K562 (cell line): ENCODE results near the gene NAV2. TPM values are rescaled to one million over a fixed set of nuclear protein-coding genes. Genes with fewer than 3 reads are reported as not detected.

Experiments used
- ATAC-seq: fragments of 200-7000 bp; cut with Tn5 transposase; 3 replicates; pipeline ENCODE4 v1.9.1; 2020; ENCODE audit warnings: moderate library complexity
- BruUV-seq: library from RNA; stranded (reverse); fragments of 400-500 nt; replicated peaks from 2 replicates; lab custom pipeline; 2021; lab: Mats Ljungman, UMichigan
- CTCF ChIA-PET: fragments of 300-600 bp; formaldehyde crosslinking; extraction: SDS; loops from one replicate; lab custom pipeline; 2021; ENCODE audit warnings: low intra/inter-chr PET ratio; lab: Yijun Ruan, JAX
- POLR2A ChIA-PET: fragments of 300-600, 350-650 bp; sonication (Branson Sonifier 250); formaldehyde crosslinking; extraction: SDS; loops from one replicate; lab custom pipeline; 2021; ENCODE audit warnings: antibody characterized with exemption, inconsistent platforms; lab: Yijun Ruan, JAX
- DNase-seq, 4 experiments: peaks; one replicate each; pipeline versions ENCODE4 v3.0.0 to v3.0.0-alpha.2; 2011 to 2018; ENCODE audit warnings: low spot score in 3 of 4, mixed read lengths in 3 of 4; ENCODE audit errors: extremely low read depth in 1 of 4
- FAIRE-seq: peaks from 2 replicates; lab custom pipeline; 2011; peaks lifted over from hg19 to GRCh38; lab: Jason Lieb, UNC
- H2AFZ ChIP-seq: 2 replicates; pipeline ENCODE4 v1.6.0; 2011; ENCODE audit warnings: low read depth, low read length, control low read depth, inconsistent platforms
- H3K27ac ChIP-seq: fragments of 200-600 bp; 3 replicates; pipeline ENCODE4 v1.8.0; 2011; ENCODE audit warnings: low read depth, mild to moderate bottlenecking, control low read depth, inconsistent platforms, low read length, moderate library complexity, mixed read lengths; ENCODE audit errors: extremely low read depth
- H3K27me3 ChIP-seq, 2 experiments: fragments of 300-600 bp in 1 of 2; 2 replicates in 1 of 2; 3 replicates in 1 of 2; pipeline versions ENCODE4 v1.6.0 to v1.8.0; 2011; ENCODE audit warnings: inconsistent platforms in 2 of 2, low read length in 2 of 2, mild to moderate bottlenecking in 1 of 2, mixed read lengths in 1 of 2, moderate library complexity in 1 of 2; ENCODE audit not compliant: control insufficient read depth in 2 of 2, insufficient read depth in 2 of 2
- H3K36me3 ChIP-seq: fragments of 300-600 bp; 3 replicates; pipeline ENCODE4 v1.8.0; 2011; ENCODE audit warnings: mild to moderate bottlenecking, low read length, inconsistent platforms; ENCODE audit not compliant: control insufficient read depth, insufficient read depth
- H3K4me1 ChIP-seq, 2 experiments: fragments of 200-600 bp in 1 of 2; replicated peaks in 1 of 2; 2 replicates in 1 of 2; 3 replicates in 1 of 2; pipeline versions ENCODE4 v1.5.1 to v1.8.0; 2011; ENCODE audit warnings: inconsistent platforms in 2 of 2, low read length in 2 of 2, mild to moderate bottlenecking in 1 of 2, mixed read lengths in 1 of 2, moderate library complexity in 1 of 2; ENCODE audit not compliant: control insufficient read depth in 2 of 2, insufficient read depth in 2 of 2
- H3K4me2 ChIP-seq: 2 replicates; pipeline ENCODE4 v1.6.1; 2011; ENCODE audit warnings: low read length, control low read depth, inconsistent platforms, mixed read lengths; ENCODE audit not compliant: insufficient read depth
- H3K4me3 ChIP-seq: fragments of 200-600 bp; sonication (generic), shearing (Covaris generic); 2 replicates; pipeline ENCODE4 v1.5.1; 2016; ENCODE audit warnings: control low read depth, inconsistent platforms
- H3K79me2 ChIP-seq: fragments of 200-600 bp; 3 replicates; pipeline ENCODE4 v1.8.0; 2011; ENCODE audit warnings: low read length, inconsistent platforms; ENCODE audit not compliant: control insufficient read depth, insufficient read depth
- H3K9ac ChIP-seq, 2 experiments: 2 replicates each; pipeline versions ENCODE4 v1.6.0 to v1.6.1; 2011; ENCODE audit warnings: low read depth in 2 of 2, low read length in 2 of 2, control low read depth in 1 of 2, inconsistent platforms in 1 of 2, mild to moderate bottlenecking in 1 of 2, mixed read lengths in 1 of 2; ENCODE audit not compliant: insufficient read depth in 1 of 2
- H3K9me1 ChIP-seq: one replicate; pipeline ENCODE4 v1.6.0; 2011; ENCODE audit warnings: inconsistent platforms, mild to moderate bottlenecking, low read length, moderate library complexity; ENCODE audit not compliant: control insufficient read depth, insufficient read depth
- H3K9me3 ChIP-seq: replicated peaks from 2 replicates; pipeline ENCODE4 v1.5.1; 2011; ENCODE audit warnings: low read depth, low read length, inconsistent platforms; ENCODE audit not compliant: control insufficient read depth, insufficient read depth
- H4K20me1 ChIP-seq: replicated peaks from 2 replicates; pipeline ENCODE4 v1.6.1; 2011; ENCODE audit warnings: low read length, inconsistent platforms, mixed read lengths; ENCODE audit not compliant: control insufficient read depth, insufficient read depth
- C11orf30 ChIP-seq: fragments of 450-650 bp; IDR thresholded peaks from 2 replicates; pipeline ENCODE4 v1.6.1; 2016; ENCODE audit warnings: low read depth, mild to moderate bottlenecking
- CBFA2T3 ChIP-seq: fragments of 450-650 bp; IDR thresholded peaks from 2 replicates; pipeline ENCODE4 v1.6.1; 2017
- CBX3 ChIP-seq, 2 experiments: IDR thresholded peaks; 1 replicate in 1 of 2; 2 replicates in 1 of 2; pipeline ENCODE4 v1.6.1; 2012; ENCODE audit warnings: inconsistent platforms in 2 of 2, low read length in 2 of 2, borderline replicate concordance in 1 of 2, control low read depth in 1 of 2
- CREM ChIP-seq: IDR thresholded peaks from 2 replicates; pipeline ENCODE4 v1.6.1; 2014; ENCODE audit warnings: antibody characterized with exemption, low read depth
- DNMT1 ChIP-seq: fragments of 450-650 bp; IDR thresholded peaks from 2 replicates; pipeline ENCODE4 v1.6.1; 2016; ENCODE audit warnings: antibody characterized with exemption, mild to moderate bottlenecking
- ESRRB ChIP-seq: fragments of 250-450 bp; sonication (Bioruptor Pico); IDR thresholded peaks from 2 replicates; pipeline ENCODE4 v1.5.0; 2020; ENCODE audit warnings: mild to moderate bottlenecking, moderate library complexity, borderline replicate concordance
- GATA2 ChIP-seq: sonication (generic); formaldehyde crosslinking; IDR thresholded peaks from 2 replicates; pipeline ENCODE4 v1.4.0; 2020; ENCODE audit warnings: mild to moderate bottlenecking, missing genetic modification reagents
- JUNB ChIP-seq: fragments of 450-650 bp; formaldehyde crosslinking; conservative IDR thresholded peaks from 2 replicates; pipeline ENCODE4 v1.4.0; 2020; ENCODE audit warnings: mild to moderate bottlenecking
- NCOA1 ChIP-seq: fragments of 450-650 bp; IDR thresholded peaks from 2 replicates; pipeline ENCODE4 v1.6.1; 2016; ENCODE audit warnings: low read depth
- RAD21 ChIP-seq, 2 experiments: fragments of 250-450 bp in 1 of 2; fragments of 450-650 bp in 1 of 2; sonication (Bioruptor Pico) in 1 of 2; formaldehyde crosslinking in 1 of 2; IDR thresholded peaks in 1 of 2; conservative IDR thresholded peaks in 1 of 2; 2 replicates each; pipeline versions ENCODE4 v1.4.0 to v1.8.0; 2020 to 2022; ENCODE audit warnings: mild to moderate bottlenecking in 2 of 2, moderate library complexity in 1 of 2
- RBM25 ChIP-seq: fragments of 200-400 bp; formaldehyde crosslinking; IDR thresholded peaks from 2 replicates; pipeline ENCODE4 v1.6.1; 2018; ENCODE audit warnings: low read length, low read depth, moderate library complexity; ENCODE audit not compliant: severe bottlenecking
- SMARCB1 ChIP-seq: IDR thresholded peaks from 2 replicates; pipeline ENCODE4 v1.6.1; 2011; ENCODE audit warnings: improper control_type of control experiment, low read depth; ENCODE audit not compliant: insufficient read length
- XRCC4 ChIP-seq: IDR thresholded peaks from one replicate; pipeline ENCODE4 v1.6.1; 2011; ENCODE audit not compliant: insufficient read depth, insufficient read length; ENCODE audit errors: extremely low read depth
- ZBTB5 ChIP-seq: fragments of 450-650 bp; IDR thresholded peaks from 2 replicates; pipeline ENCODE4 v1.6.1; 2017; ENCODE audit warnings: antibody characterized with exemption
- ZNF384 ChIP-seq: IDR thresholded peaks from 2 replicates; pipeline ENCODE4 v1.6.1; 2012; ENCODE audit warnings: low read depth, low read length, improper control_type of control experiment
- ZNF586 ChIP-seq: fragments of 450-650 bp; formaldehyde crosslinking; conservative IDR thresholded peaks from 2 replicates; pipeline ENCODE4 v1.4.0; 2020; ENCODE audit warnings: mild to moderate bottlenecking, moderate library complexity
- ZSCAN29 ChIP-seq: fragments of 450-650 bp; IDR thresholded peaks from 2 replicates; pipeline ENCODE4 v1.6.1; 2017
- WGBS: fragments of 100-300 bp; shearing (Covaris generic); methylation state at CpG from one replicate; pipeline ENCODE4 v1.1.6; 2016; ENCODE audit warnings: low coverage, mixed read lengths; ENCODE audit not compliant: insufficient coverage; ENCODE audit errors: missing lambda C conversion rate; 5-methylcytosine and 5-hydroxymethylcytosine counted together
- in situ Hi-C: fragments of 300-500 bp; cut with MboI; formaldehyde crosslinking; loops from 4 replicates; pipeline ENCODE4 v1.15.0; 2018; ENCODE audit warnings: inconsistent platforms, mixed read lengths
- intact Hi-C: fragments of 100-400 bp; cut with micrococcal nuclease; formaldehyde crosslinking; loops from 2 replicates; pipeline ENCODE4 v1.14.2; 2022
- polyA plus RNA-seq, 8 experiments: library from polyadenylated mRNA; depleted of rRNA in 4 of 8; stranded (reverse) in 5 of 8; unstranded in 3 of 8; fragments of >200 nt; fragmentation: Nextera tagmentation in 2 of 8; fragmentation: Illumina TruSeq in 1 of 8; extraction: Ambion mirVana in 2 of 8; extraction: Trizol in 1 of 8; gene quantifications; 2 replicates each; pipeline versions ENCODE4 v1.2.1 to v1.2.3, GENCODE V29; 2011 to 2014; ENCODE audit warnings: inconsistent platforms in 1 of 8, missing spikeins in 1 of 8
- total RNA-seq, 7 experiments: library from RNA; depleted of rRNA in 6 of 7; stranded (reverse); fragments of >200 nt in 6 of 7; fragmentation: Illumina TruSeq in 2 of 7; extraction: Trizol in 2 of 7; gene quantifications; 2 replicates each; pipeline versions ENCODE4 v1.2.1 to v1.2.3, GENCODE V29; 2011 to 2021; ENCODE audit warnings: low replicate concordance in 1 of 7
- TF ChIP-seq, protein P1 (sequence below): fragments of 250-450 bp; sonication (Bioruptor Pico); IDR thresholded peaks from 2 replicates; pipeline ENCODE4 v1.8.0; 2021; ENCODE audit warnings: moderate library complexity, mild to moderate bottlenecking, inconsistent platforms
- TF ChIP-seq, protein P2 (sequence below), 2 experiments: fragments of 250-450 bp in 1 of 2; fragments of 450-650 bp in 1 of 2; sonication (Bioruptor Pico) in 1 of 2; IDR thresholded peaks; 2 replicates each; pipeline versions ENCODE4 v1.6.1 to v1.8.0; 2016 to 2021; ENCODE audit warnings: mild to moderate bottlenecking in 2 of 2, moderate library complexity in 2 of 2, missing compliant biosample characterization in 1 of 2, missing genetic modification characterization in 1 of 2
- TF ChIP-seq, protein P3 (sequence below): fragments of 250-450 bp; sonication (Bioruptor Pico); IDR thresholded peaks from 2 replicates; pipeline ENCODE4 v1.5.0; 2021; ENCODE audit warnings: mild to moderate bottlenecking, borderline replicate concordance

NAV2 gene
- total and polyA plus RNA-seq, 9 of the 15 experiments (the other 6 are each of a cell fraction or from before 2014, with no cell fraction given): 0.03 to 0.35 (median 0.05) TPM

GRCh38 chr11:20085918-20086317 lies 373.3 kb downstream of the NAV2 start:
- H3K79me2 ChIP-seq: no peaks in the 10 kb centered on the region
- POLR2A ChIA-PET: interaction anchor here (1.5 kb wide), 1 partner anchor 7 kb away, joined by 6 read pairs; no protein-coding TSS in a partner anchor
- TF ChIP-seq XRCC4 (no peak), DNMT1 (no peak), ESRRB (CRISPR knock-in tag) (no peak), CBX3 (IDR thresholded peaks at IDR 0.05; ENCODE audit: borderline replicate concordance in 1 of 2, low read length in 2 of 2) (no peak), SMARCB1 (no peak), ZNF384 (no peak), RBM25 (no peak), RAD21 (CRISPR knock-in tag; conservative IDR thresholded peaks at IDR 0.05 in 1 of 2, IDR thresholded peaks at IDR 0.05 in 1 of 2) (no peak), ZNF586 (CRISPR knock-in tag) (no peak), ZBTB5 (no peak), ZSCAN29 (no peak), GATA2 (no peak), C11orf30 (no peak), CBFA2T3 (no peak), NCOA1 (no peak), JUNB (CRISPR knock-in tag) (no peak), CREM (no peak)
- TF ChIP-seq, protein P1, sequence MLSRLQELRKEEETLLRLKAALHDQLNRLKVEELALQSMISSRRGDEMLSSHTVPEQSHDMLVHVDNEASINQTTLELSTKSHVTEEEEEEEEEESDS (CRISPR knock-in tag): no peak
- TF ChIP-seq, protein P2, sequence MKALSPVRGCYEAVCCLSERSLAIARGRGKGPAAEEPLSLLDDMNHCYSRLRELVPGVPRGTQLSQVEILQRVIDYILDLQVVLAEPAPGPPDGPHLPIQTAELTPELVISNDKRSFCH (CRISPR knock-in tag; IDR thresholded peaks at IDR 0.05): no peak
- TF ChIP-seq, protein P2 (tag; IDR thresholded peaks at IDR 0.05): no peak
- TF ChIP-seq, protein P3, sequence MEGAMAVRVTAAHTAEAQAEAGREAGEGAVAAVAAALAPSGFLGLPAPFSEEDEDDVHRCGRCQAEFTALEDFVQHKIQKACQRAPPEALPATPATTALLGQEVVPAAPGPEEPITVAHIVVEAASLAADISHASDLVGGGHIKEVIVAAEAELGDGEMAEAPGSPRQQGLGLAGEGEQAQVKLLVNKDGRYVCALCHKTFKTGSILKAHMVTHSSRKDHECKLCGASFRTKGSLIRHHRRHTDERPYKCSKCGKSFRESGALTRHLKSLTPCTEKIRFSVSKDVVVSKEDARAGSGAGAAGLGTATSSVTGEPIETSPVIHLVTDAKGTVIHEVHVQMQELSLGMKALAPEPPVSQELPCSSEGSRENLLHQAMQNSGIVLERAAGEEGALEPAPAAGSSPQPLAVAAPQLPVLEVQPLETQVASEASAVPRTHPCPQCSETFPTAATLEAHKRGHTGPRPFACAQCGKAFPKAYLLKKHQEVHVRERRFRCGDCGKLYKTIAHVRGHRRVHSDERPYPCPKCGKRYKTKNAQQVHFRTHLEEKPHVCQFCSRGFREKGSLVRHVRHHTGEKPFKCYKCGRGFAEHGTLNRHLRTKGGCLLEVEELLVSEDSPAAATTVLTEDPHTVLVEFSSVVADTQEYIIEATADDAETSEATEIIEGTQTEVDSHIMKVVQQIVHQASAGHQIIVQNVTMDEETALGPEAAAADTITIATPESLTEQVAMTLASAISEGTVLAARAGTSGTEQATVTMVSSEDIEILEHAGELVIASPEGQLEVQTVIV (CRISPR knock-in tag): no peak
- TF ChIP-seq, all 486 proteins: peak for 0
- Histone ChIP-seq H3K4me2 (no peak overlapping the region), H3K27me3 (no peaks in the 10 kb centered on the region), H3K27ac (no peak overlapping the region), H3K4me3 (no peak overlapping the region), H3K9me3 (no peaks in the 10 kb centered on the region; the same call in 1 of the 2 replicates), H4K20me1 (no peaks in the 10 kb centered on the region), H3K9ac (no peak overlapping the region), H3K9me1 (no peaks in the 10 kb centered on the region), H2AFZ (no peak overlapping the region), H3K36me3 (no peaks in the 10 kb centered on the region), H3K4me1 (peaks cover 12 to 44% of the 10 kb centered on the region in 2 experiments)
- 73% methylated on average over 5 of the region's 5 CpGs for WGBS
- FAIRE-seq (no peak), DNase-seq (no peak), ATAC-seq (no peak)
- CTCF ChIA-PET: no interaction called here
- in situ Hi-C loops: no loop called here
- no TSS peak for BruUV-seq
- intact Hi-C loops: no loop called here
